Panc1 (cell line): Measurements from ENCODE around the gene STPG3.

ENCODE experiments used
- CTCF ChIP-seq: fragments of 450-650 bp; IDR thresholded peaks from 2 replicates; pipeline ENCODE4 v1.5.1; 2017; ENCODE audit warnings: mild to moderate bottlenecking
- POLR2AphosphoS5 ChIP-seq: IDR thresholded peaks from 2 replicates; pipeline ENCODE4 v1.6.1; 2012; ENCODE audit warnings: mild to moderate bottlenecking, low read depth, low read length, moderate library complexity
- SIN3A ChIP-seq: IDR thresholded peaks from 2 replicates; pipeline ENCODE4 v1.6.1; 2012; ENCODE audit warnings: low read depth, mild to moderate bottlenecking, low read length, moderate library complexity, borderline replicate concordance; ENCODE audit not compliant: insufficient read depth

- TF ChIP-seq CTCF (no peak), SIN3A (no peak), POLR2AphosphoS5 (no peak)
Measured at GRCh38 chr9:137279741-137280473, 28.8 kb downstream of the STPG3 start.
